ENCODE data around the gene TBC1D14. TPM values are rescaled to one million over a fixed set of nuclear protein-coding genes. Genes with fewer than 3 reads are reported as not detected.

TBC1D14 gene
- total RNA-seq, 2 experiments from 2014 or later: 23.6 to 24.6 TPM

GRCh38 chr4:6991249-6991648 is 81.6 kb downstream of the TBC1D14 start:
- intact Hi-C loops (cut with micrococcal nuclease): no loop called here
- no peaks in the 10 kb centered on the region for H3K27me3 Mint-ChIP-seq (ENCODE audit: low read depth)
- H3K27ac Mint-ChIP-seq: no peak overlapping the region
- CTCF ChIA-PET: interaction anchor here (1.5 kb wide), 1 partner anchor 79 kb away, joined by 6 read pairs; no protein-coding TSS in a partner anchor
- H3K36me3 Mint-ChIP-seq (ENCODE audit: low read depth): peaks cover 4% of the 10 kb centered on the region
- DNase-seq: no peak
- H3K9me3 Mint-ChIP-seq: no peaks in the 10 kb centered on the region
- no peak overlapping the region for H3K4me3 Mint-ChIP-seq
- H3K4me1 Mint-ChIP-seq (ENCODE audit: low read depth): peaks cover 45% of the 10 kb centered on the region

GRCh38 chr4:6991771-6992557 is 82.3 kb downstream of the TBC1D14 start:
- Mint-ChIP-seq H3K4me3 (no peak overlapping the region), H3K27me3 (ENCODE audit: low read depth) (no peaks in the 10 kb centered on the region), H3K9me3 (no peaks in the 10 kb centered on the region), H3K27ac (peak overlapping the region; percentile 46), H3K4me1 (ENCODE audit: low read depth) (peaks cover 44% of the 10 kb centered on the region), H3K36me3 (ENCODE audit: low read depth) (peaks cover 7% of the 10 kb centered on the region)
- peak; percentile 16 for DNase-seq
- CTCF ChIA-PET: interaction anchor here (1.5 kb wide), 1 partner anchor 79 kb away, joined by 6 read pairs; no protein-coding TSS in a partner anchor
- intact Hi-C loops (cut with micrococcal nuclease): no loop called here

- no peaks in the 10 kb centered on the region for H3K9me3 Mint-ChIP-seq
- H3K4me3 Mint-ChIP-seq: no peak overlapping the region
- H3K36me3 Mint-ChIP-seq (ENCODE audit: low read depth): peaks cover 9% of the 10 kb centered on the region
- no peak for DNase-seq
- intact Hi-C loops (cut with micrococcal nuclease): no loop called here
- CTCF ChIA-PET: no interaction called here
- peaks cover 40% of the 10 kb centered on the region for H3K4me1 Mint-ChIP-seq (ENCODE audit: low read depth)
- no peaks in the 10 kb centered on the region for H3K27me3 Mint-ChIP-seq (ENCODE audit: low read depth)
- no peak overlapping the region for H3K27ac Mint-ChIP-seq
These were observed 83.4 kb downstream of the TBC1D14 start for GRCh38 chr4:6992728-6993677.

GRCh38 chr4:6996481-6996880 is 86.9 kb downstream of the TBC1D14 start:
- CTCF ChIA-PET: interaction anchor here (0.7 kb wide), 1 partner anchor 9 kb away, joined by 4 read pairs; no protein-coding TSS in a partner anchor
- no peak for DNase-seq
- intact Hi-C loops (cut with micrococcal nuclease): no loop called here
- Mint-ChIP-seq H3K4me1 (ENCODE audit: low read depth) (peaks cover 17% of the 10 kb centered on the region), H3K4me3 (no peak overlapping the region), H3K27ac (peak overlapping the region; percentile 41), H3K27me3 (ENCODE audit: low read depth) (no peaks in the 10 kb centered on the region), H3K9me3 (no peaks in the 10 kb centered on the region), H3K36me3 (ENCODE audit: low read depth) (peaks cover 34% of the 10 kb centered on the region)

GRCh38 chr4:6999172-7000086 is 89.8 kb downstream of the TBC1D14 start:
- Mint-ChIP-seq H3K27ac (peak overlapping the region; percentile 77), H3K4me3 (peak overlapping the region; percentile 7), H3K36me3 (ENCODE audit: low read depth) (peaks cover 36% of the 10 kb centered on the region), H3K4me1 (ENCODE audit: low read depth) (peaks cover 12% of the 10 kb centered on the region), H3K9me3 (no peaks in the 10 kb centered on the region), H3K27me3 (ENCODE audit: low read depth) (no peaks in the 10 kb centered on the region)
- CTCF ChIA-PET: interaction anchor here (1.0 to 1.6 kb wide), 3 partner anchors 25 to 71 kb away, joined by 3 to 6 read pairs (median 5); no protein-coding TSS in a partner anchor
- peak; percentile 69 for DNase-seq
- intact Hi-C loops (cut with micrococcal nuclease): loop anchor here (2.0 kb wide), 1 partner anchor 43 kb away; the partner anchor contains the start of gene TADA2B

GRCh38 chr4:7000421-7001176 is 91.0 kb downstream of the TBC1D14 start:
- intact Hi-C loops (cut with micrococcal nuclease): no loop called here
- no peak overlapping the region for H3K27ac Mint-ChIP-seq
- CTCF ChIA-PET: no interaction called here
- no peak for DNase-seq
- peaks cover 39% of the 10 kb centered on the region for H3K36me3 Mint-ChIP-seq (ENCODE audit: low read depth)
- peaks cover 12% of the 10 kb centered on the region for H3K4me1 Mint-ChIP-seq (ENCODE audit: low read depth)
- no peaks in the 10 kb centered on the region for H3K9me3 Mint-ChIP-seq
- H3K27me3 Mint-ChIP-seq (ENCODE audit: low read depth): no peaks in the 10 kb centered on the region
- H3K4me3 Mint-ChIP-seq: no peak overlapping the region

GRCh38 chr4:7001271-7001670 is 91.6 kb downstream of the TBC1D14 start:
- Mint-ChIP-seq H3K27me3 (ENCODE audit: low read depth) (no peaks in the 10 kb centered on the region), H3K36me3 (ENCODE audit: low read depth) (peaks cover 39% of the 10 kb centered on the region), H3K9me3 (no peaks in the 10 kb centered on the region), H3K4me3 (no peak overlapping the region), H3K27ac (no peak overlapping the region), H3K4me1 (ENCODE audit: low read depth) (peaks cover 12% of the 10 kb centered on the region)
- DNase-seq: no peak
- intact Hi-C loops (cut with micrococcal nuclease): no loop called here
- CTCF ChIA-PET: no interaction called here

GRCh38 chr4:7002336-7002735 is 92.7 kb downstream of the TBC1D14 start:
- no peak overlapping the region for H3K4me3 Mint-ChIP-seq
- peaks cover 35% of the 10 kb centered on the region for H3K36me3 Mint-ChIP-seq (ENCODE audit: low read depth)
- CTCF ChIA-PET: no interaction called here
- H3K4me1 Mint-ChIP-seq (ENCODE audit: low read depth): peaks cover 12% of the 10 kb centered on the region
- DNase-seq: no peak
- H3K9me3 Mint-ChIP-seq: no peaks in the 10 kb centered on the region
- intact Hi-C loops (cut with micrococcal nuclease): no loop called here
- no peak overlapping the region for H3K27ac Mint-ChIP-seq
- H3K27me3 Mint-ChIP-seq (ENCODE audit: low read depth): no peaks in the 10 kb centered on the region

GRCh38 chr4:7003176-7003878 is 93.7 kb downstream of the TBC1D14 start:
- Mint-ChIP-seq H3K27me3 (ENCODE audit: low read depth) (no peaks in the 10 kb centered on the region), H3K27ac (no peak overlapping the region), H3K9me3 (no peaks in the 10 kb centered on the region), H3K4me3 (no peak overlapping the region), H3K36me3 (ENCODE audit: low read depth) (peaks cover 35% of the 10 kb centered on the region), H3K4me1 (ENCODE audit: low read depth) (peaks cover 10% of the 10 kb centered on the region)
- intact Hi-C loops (cut with micrococcal nuclease): no loop called here
- DNase-seq: no peak
- CTCF ChIA-PET: no interaction called here

- Mint-ChIP-seq H3K27me3 (ENCODE audit: low read depth) (no peaks in the 10 kb centered on the region), H3K27ac (no peak overlapping the region), H3K9me3 (no peaks in the 10 kb centered on the region), H3K4me1 (ENCODE audit: low read depth) (peaks cover 8% of the 10 kb centered on the region), H3K4me3 (no peak overlapping the region), H3K36me3 (ENCODE audit: low read depth) (peaks cover 34% of the 10 kb centered on the region)
- no peak for DNase-seq
- CTCF ChIA-PET: no interaction called here
- intact Hi-C loops (cut with micrococcal nuclease): no loop called here
These were observed 94.2 kb downstream of the TBC1D14 start for GRCh38 chr4:7003879-7004240.

- intact Hi-C loops (cut with micrococcal nuclease): no loop called here
- H3K9me3 Mint-ChIP-seq: no peaks in the 10 kb centered on the region
- no peak for DNase-seq
- H3K27me3 Mint-ChIP-seq (ENCODE audit: low read depth): no peaks in the 10 kb centered on the region
- peaks cover 34% of the 10 kb centered on the region for H3K36me3 Mint-ChIP-seq (ENCODE audit: low read depth)
- H3K4me1 Mint-ChIP-seq (ENCODE audit: low read depth): peaks cover 3% of the 10 kb centered on the region
- no peak overlapping the region for H3K27ac Mint-ChIP-seq
- no peak overlapping the region for H3K4me3 Mint-ChIP-seq
- CTCF ChIA-PET: interaction anchor here (1.3 kb wide), 1 partner anchor 17 kb away, joined by 4 read pairs; no protein-coding TSS in a partner anchor
These were observed 94.7 kb downstream of the TBC1D14 start for GRCh38 chr4:7004331-7004730.
